Measurements from ENCODE around the gene KRTAP5-1. TPM values are rescaled to one million over a fixed set of nuclear protein-coding genes. Genes with fewer than 3 reads are reported as not detected.

Gene KRTAP5-1
- total and polyA plus RNA-seq, 10 of the 15 experiments (the other 5 are each of a cell fraction or from before 2014, with no cell fraction given) = not detected

DNA sequence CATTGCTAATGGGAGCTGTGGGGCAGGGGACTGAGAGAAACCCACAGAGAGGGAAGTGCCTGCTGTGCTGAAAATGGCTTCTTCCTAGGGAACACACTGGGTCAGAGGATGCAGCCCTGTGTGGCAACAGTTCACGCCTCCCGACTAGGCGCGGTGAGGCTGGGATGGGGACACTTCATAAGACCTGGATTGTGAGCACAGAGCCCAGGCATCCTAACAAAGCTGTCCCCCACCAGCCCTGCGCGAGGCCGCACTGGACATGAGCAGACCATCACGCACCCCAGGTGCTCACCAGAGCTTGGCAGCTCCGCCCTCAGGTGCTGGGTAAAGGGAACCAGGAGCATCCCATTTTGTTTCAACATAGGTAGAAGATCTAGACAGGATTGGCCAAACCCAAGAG, 38.6 kb upstream of the KRTAP5-1 start (continued):
- TF ChIP-seq, protein P1, sequence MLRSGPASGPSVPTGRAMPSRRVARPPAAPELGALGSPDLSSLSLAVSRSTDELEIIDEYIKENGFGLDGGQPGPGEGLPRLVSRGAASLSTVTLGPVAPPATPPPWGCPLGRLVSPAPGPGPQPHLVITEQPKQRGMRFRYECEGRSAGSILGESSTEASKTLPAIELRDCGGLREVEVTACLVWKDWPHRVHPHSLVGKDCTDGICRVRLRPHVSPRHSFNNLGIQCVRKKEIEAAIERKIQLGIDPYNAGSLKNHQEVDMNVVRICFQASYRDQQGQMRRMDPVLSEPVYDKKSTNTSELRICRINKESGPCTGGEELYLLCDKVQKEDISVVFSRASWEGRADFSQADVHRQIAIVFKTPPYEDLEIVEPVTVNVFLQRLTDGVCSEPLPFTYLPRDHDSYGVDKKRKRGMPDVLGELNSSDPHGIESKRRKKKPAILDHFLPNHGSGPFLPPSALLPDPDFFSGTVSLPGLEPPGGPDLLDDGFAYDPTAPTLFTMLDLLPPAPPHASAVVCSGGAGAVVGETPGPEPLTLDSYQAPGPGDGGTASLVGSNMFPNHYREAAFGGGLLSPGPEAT (IDR thresholded peaks at IDR 0.05; ENCODE audit: low read depth) = no peak

DNA sequence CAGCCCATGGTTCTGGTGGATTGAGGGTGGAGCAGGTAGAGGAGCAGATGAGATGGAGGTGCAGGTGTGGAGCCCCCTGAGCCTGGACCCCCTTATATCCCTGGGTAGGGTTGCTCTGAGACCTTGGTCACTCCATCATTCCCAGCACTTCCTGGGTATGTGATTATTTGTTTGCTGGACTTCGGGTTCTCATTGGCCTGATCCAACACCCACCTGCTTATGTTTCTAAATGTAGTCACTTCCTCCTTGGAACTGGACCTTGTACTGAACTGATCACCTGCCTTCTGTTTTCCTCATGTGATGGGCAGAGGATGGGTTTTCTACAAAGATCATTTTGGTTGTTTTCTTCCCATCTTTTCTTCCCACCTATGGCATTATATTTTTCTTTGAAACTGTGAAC, 37.0 kb upstream of the KRTAP5-1 start, which contains the start of gene KRTAP5-4:
Gene KRTAP5-4 (minus strand): TSS at position 53 of the 400 bp plus-strand sequence. CDS start 45 bp downstream, at position 8.
- Histone ChIP-seq H2AFZ (ENCODE audit: control insufficient read depth, low read depth, low read length) (no peak within 1 kb of the TSS), H3K9me3 (replicated peaks; ENCODE audit: control insufficient read depth, insufficient read depth, low read length) (no peaks in the 10 kb centered on the region), H3K27ac (ENCODE audit: control insufficient read depth, insufficient read depth) (no peak within 1 kb of the TSS), H3K4me2 (ENCODE audit: control insufficient read depth, insufficient read depth) (no peak within 1 kb of the TSS), H3K4me3 (no peak within 1 kb of the TSS), H3K36me3 (ENCODE audit: control insufficient read depth in 2 of 2, insufficient read depth in 2 of 2, low read length in 1 of 2) (no peaks in the 10 kb centered on the region), H3K27me3 (replicated peaks in 1 of 2; ENCODE audit: control insufficient read depth in 2 of 2, insufficient read depth in 2 of 2, low read length in 1 of 2) (peaks cover 0 to 3% of the 10 kb centered on the region in 2 experiments; a peak in 2 of 4 replicates), H3K9ac (ENCODE audit: control insufficient read depth, insufficient read depth, low read length) (no peak within 1 kb of the TSS), H3K79me2 (ENCODE audit: control insufficient read depth, insufficient read depth, low read length) (no peaks in the 10 kb centered on the region), H3K4me1 (ENCODE audit: control insufficient read depth, insufficient read depth, low read length) (no peaks in the 10 kb centered on the region), H4K20me1 (ENCODE audit: control insufficient read depth, insufficient read depth) (no peaks in the 10 kb centered on the region)
- intact Hi-C loops (cut with micrococcal nuclease; ENCODE audit: unreplicated experiment) = no loop called here
- WGBS (ENCODE audit: insufficient coverage, insufficient replicate concordance, low lambda C conversion rate, missing lambda C conversion rate) = 0% methylated on average over 1 of the region's 1 CpG
- no peak for FAIRE-seq
- POLR2A ChIA-PET = no interaction called here
- CTCF ChIA-PET = interaction anchor here (1.2 kb wide), 1 partner anchor 18 kb away, joined by 4 read pairs; no protein-coding TSS in a partner anchor
- SMC1A ChIA-PET (ENCODE audit: uncharacterized antibody, unreplicated experiment) = interaction anchor here (1.7 kb wide), 1 partner anchor 27 kb away, joined by 4 read pairs; no protein-coding TSS in a partner anchor
- in situ Hi-C loops (cut with MboI) = no loop called here
- RAD21 ChIA-PET (ENCODE audit: unreplicated experiment) = no interaction called here
- no peak for DNase-seq (ENCODE audit: low read depth, low spot score)
- ATAC-seq = no peak
- BruUV-seq (replicated peaks) = no TSS peak
- no peak for TF ChIP-seq GATAD2B (conservative IDR thresholded peaks at IDR 0.05; ENCODE audit: low read depth)
- TF ChIP-seq, protein P2, sequence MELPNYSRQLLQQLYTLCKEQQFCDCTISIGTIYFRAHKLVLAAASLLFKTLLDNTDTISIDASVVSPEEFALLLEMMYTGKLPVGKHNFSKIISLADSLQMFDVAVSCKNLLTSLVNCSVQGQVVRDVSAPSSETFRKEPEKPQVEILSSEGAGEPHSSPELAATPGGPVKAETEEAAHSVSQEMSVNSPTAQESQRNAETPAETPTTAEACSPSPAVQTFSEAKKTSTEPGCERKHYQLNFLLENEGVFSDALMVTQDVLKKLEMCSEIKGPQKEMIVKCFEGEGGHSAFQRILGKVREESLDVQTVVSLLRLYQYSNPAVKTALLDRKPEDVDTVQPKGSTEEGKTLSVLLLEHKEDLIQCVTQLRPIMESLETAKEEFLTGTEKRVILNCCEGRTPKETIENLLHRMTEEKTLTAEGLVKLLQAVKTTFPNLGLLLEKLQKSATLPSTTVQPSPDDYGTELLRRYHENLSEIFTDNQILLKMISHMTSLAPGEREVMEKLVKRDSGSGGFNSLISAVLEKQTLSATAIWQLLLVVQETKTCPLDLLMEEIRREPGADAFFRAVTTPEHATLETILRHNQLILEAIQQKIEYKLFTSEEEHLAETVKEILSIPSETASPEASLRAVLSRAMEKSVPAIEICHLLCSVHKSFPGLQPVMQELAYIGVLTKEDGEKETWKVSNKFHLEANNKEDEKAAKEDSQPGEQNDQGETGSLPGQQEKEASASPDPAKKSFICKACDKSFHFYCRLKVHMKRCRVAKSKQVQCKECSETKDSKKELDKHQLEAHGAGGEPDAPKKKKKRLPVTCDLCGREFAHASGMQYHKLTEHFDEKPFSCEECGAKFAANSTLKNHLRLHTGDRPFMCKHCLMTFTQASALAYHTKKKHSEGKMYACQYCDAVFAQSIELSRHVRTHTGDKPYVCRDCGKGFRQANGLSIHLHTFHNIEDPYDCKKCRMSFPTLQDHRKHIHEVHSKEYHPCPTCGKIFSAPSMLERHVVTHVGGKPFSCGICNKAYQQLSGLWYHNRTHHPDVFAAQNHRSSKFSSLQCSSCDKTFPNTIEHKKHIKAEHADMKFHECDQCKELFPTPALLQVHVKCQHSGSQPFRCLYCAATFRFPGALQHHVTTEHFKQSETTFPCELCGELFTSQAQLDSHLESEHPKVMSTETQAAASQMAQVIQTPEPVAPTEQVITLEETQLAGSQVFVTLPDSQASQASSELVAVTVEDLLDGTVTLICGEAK (IDR thresholded peaks at IDR 0.05; ENCODE audit: borderline replicate concordance) = no peak
- TF ChIP-seq, protein P3, sequence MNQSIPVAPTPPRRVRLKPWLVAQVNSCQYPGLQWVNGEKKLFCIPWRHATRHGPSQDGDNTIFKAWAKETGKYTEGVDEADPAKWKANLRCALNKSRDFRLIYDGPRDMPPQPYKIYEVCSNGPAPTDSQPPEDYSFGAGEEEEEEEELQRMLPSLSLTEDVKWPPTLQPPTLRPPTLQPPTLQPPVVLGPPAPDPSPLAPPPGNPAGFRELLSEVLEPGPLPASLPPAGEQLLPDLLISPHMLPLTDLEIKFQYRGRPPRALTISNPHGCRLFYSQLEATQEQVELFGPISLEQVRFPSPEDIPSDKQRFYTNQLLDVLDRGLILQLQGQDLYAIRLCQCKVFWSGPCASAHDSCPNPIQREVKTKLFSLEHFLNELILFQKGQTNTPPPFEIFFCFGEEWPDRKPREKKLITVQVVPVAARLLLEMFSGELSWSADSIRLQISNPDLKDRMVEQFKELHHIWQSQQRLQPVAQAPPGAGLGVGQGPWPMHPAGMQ (IDR thresholded peaks at IDR 0.05; ENCODE audit: borderline replicate concordance) = no peak
- TF ChIP-seq CHD2 (IDR thresholded peaks at IDR 0.05; ENCODE audit: borderline replicate concordance, low read depth, low read length) = no peak
- TF ChIP-seq SMAD5 (IDR thresholded peaks at IDR 0.05; ENCODE audit: low read depth) = no peak
- no peak for TF ChIP-seq CREB1 (IDR thresholded peaks at IDR 0.05; ENCODE audit: low read depth)
- no peak for TF ChIP-seq MTA3 (IDR thresholded peaks at IDR 0.05; ENCODE audit: borderline replicate concordance, low read length)
- no peak for TF ChIP-seq NFXL1 (IDR thresholded peaks at IDR 0.05; ENCODE audit: borderline replicate concordance)
- TF ChIP-seq ESRRA (IDR thresholded peaks at IDR 0.05; ENCODE audit: low read length) = no peak
- no peak for TF ChIP-seq BRCA1 (IDR thresholded peaks at IDR 0.05; ENCODE audit: low read depth, low read length)
